Upper lobe of right lung (tissue), 1 donor: ENCODE data around the gene PLCB4. TPM values are rescaled to one million over a fixed set of nuclear protein-coding genes. Genes with fewer than 3 reads are reported as not detected.
A peak's percentile ranks its signal among the peaks of the same experiment; 100 is the strongest.

Experiments
- ATAC-seq: fragments of 200-7000 bp; cut with Tn5 transposase; one replicate; pipeline ENCODE4 v1.9.1; 2020; ENCODE audit warnings: mild to moderate bottlenecking, moderate library complexity
- DNase-seq: peaks from one replicate; pipeline ENCODE4 v3.0.0-alpha.2; 2020
- H3K27ac ChIP-seq: fragments of 200-600 bp; one replicate; pipeline ENCODE4 v1.8.0; 2022
- H3K27me3 ChIP-seq: fragments of 200-600 bp; one replicate; pipeline ENCODE4 v1.8.0; 2022; ENCODE audit warnings: mild to moderate bottlenecking
- H3K36me3 ChIP-seq: fragments of 200-600 bp; one replicate; pipeline ENCODE4 v1.8.0; 2022
- H3K4me1 ChIP-seq: fragments of 200-600 bp; one replicate; pipeline ENCODE4 v1.8.0; 2022
- H3K4me3 ChIP-seq: fragments of 200-600 bp; one replicate; pipeline ENCODE4 v1.8.0; 2022; ENCODE audit warnings: mild to moderate bottlenecking
- H3K9me3 ChIP-seq: fragments of 200-600 bp; one replicate; pipeline ENCODE4 v1.8.0; 2022
- CTCF ChIP-seq: fragments of 200-600 bp; IDR thresholded peaks from one replicate; pipeline ENCODE4 v1.8.0; 2022; ENCODE audit warnings: antibody characterized with exemption
- intact Hi-C: fragments of 100-400 bp; cut with DNase I; formaldehyde crosslinking; loops from one replicate; pipeline ENCODE4 v1.11.0; 2022
- total RNA-seq: library from RNA; stranded (reverse); fragmentation: NEBNext Ultra II Directional; extraction: Animal tissue kit (Norgen Biotek cat#: 25700); gene quantifications from one replicate; pipeline ENCODE4 v1.2.1, GENCODE V29; 2021
- donor health status: DM: no; HTN: yes; CAD: no; lungs with severe emphysema.

The PLCB4 gene
- total RNA-seq, 1 donor from 2014 or later = 7.9 TPM

- no peaks in the 10 kb centered on the region for H3K36me3 ChIP-seq
- ATAC-seq (no peak), DNase-seq (no peak)
- intact Hi-C loops = no loop called here
- H3K4me3 ChIP-seq = no peak overlapping the region
- H3K9me3 ChIP-seq = no peaks in the 10 kb centered on the region
- no peaks in the 10 kb centered on the region for H3K4me1 ChIP-seq
- H3K27ac ChIP-seq = no peak overlapping the region
- no peaks in the 10 kb centered on the region for H3K27me3 ChIP-seq
- TF ChIP-seq CTCF = no peak
These were observed 319.4 kb downstream of the PLCB4 start for GRCh38 chr20:9388160-9388812.

DNA sequence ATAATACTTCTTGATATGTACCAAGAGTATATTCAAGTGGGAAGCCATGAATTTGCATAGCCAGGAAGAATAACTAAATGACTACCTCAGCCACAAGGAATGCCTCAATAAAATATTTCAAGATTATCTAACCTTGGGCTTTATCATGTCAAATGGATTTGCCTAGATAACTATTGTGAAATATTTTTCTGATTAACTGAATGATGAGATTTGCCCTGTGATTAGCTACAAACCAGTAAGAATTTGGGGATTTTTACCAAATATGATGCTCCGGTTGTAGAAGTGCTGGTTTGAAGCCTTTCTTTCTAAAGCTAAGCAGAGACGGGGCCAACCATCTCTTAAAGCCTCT is 319.9 kb downstream of the PLCB4 start:
- no peak for TF ChIP-seq CTCF

DNA sequence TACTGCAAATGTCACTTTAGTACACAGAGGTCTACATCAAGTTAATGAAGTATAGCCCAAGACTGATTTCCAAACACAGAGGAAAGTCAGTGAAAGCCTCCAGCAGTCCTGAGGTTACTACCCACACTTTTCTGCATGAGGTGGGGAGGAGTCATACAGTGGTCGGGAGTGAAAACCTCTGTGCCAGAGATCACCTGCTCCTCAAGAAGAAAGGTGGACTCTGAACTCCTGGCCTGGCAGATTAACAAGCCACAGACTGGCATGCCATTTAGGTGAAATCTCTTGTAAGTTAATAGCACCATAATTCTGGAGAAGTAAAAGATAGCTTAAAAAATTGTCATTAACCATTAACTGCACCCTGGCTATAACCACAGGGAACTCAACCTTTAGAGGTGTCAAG is 320.5 kb downstream of the PLCB4 start:
- Histone ChIP-seq H3K4me3 (no peak overlapping the region), H3K9me3 (no peaks in the 10 kb centered on the region), H3K36me3 (no peaks in the 10 kb centered on the region), H3K27ac (no peak overlapping the region), H3K4me1 (no peaks in the 10 kb centered on the region), H3K27me3 (no peaks in the 10 kb centered on the region)
- no peak for TF ChIP-seq CTCF
- intact Hi-C loops = no loop called here
- ATAC-seq (no peak), DNase-seq (no peak)

More for the DNA sequence above, 319.9 kb downstream of the PLCB4 start:
- H3K9me3 ChIP-seq = no peaks in the 10 kb centered on the region
- ATAC-seq (no peak), DNase-seq (no peak)
- no peaks in the 10 kb centered on the region for H3K4me1 ChIP-seq
- no peak overlapping the region for H3K27ac ChIP-seq
- H3K4me3 ChIP-seq = no peak overlapping the region
- no peaks in the 10 kb centered on the region for H3K27me3 ChIP-seq
- intact Hi-C loops = no loop called here
- no peaks in the 10 kb centered on the region for H3K36me3 ChIP-seq

GRCh38 chr20:9390441-9390840 is 321.6 kb downstream of the PLCB4 start:
- no peak overlapping the region for H3K4me3 ChIP-seq
- H3K36me3 ChIP-seq = no peaks in the 10 kb centered on the region
- H3K9me3 ChIP-seq = no peaks in the 10 kb centered on the region
- intact Hi-C loops = no loop called here
- no peaks in the 10 kb centered on the region for H3K27me3 ChIP-seq
- H3K27ac ChIP-seq = no peak overlapping the region
- DNase-seq (no peak), ATAC-seq (no peak)
- TF ChIP-seq CTCF = no peak
- no peaks in the 10 kb centered on the region for H3K4me1 ChIP-seq

- no peaks in the 10 kb centered on the region for H3K9me3 ChIP-seq
- H3K27me3 ChIP-seq = no peaks in the 10 kb centered on the region
- H3K27ac ChIP-seq = no peak overlapping the region
- no peak overlapping the region for H3K4me3 ChIP-seq
- no peaks in the 10 kb centered on the region for H3K4me1 ChIP-seq
- peak; percentile 77 for TF ChIP-seq CTCF
- peak; percentile 96 for ATAC-seq
- DNase-seq = peak; percentile 85
- H3K36me3 ChIP-seq = no peaks in the 10 kb centered on the region
- intact Hi-C loops = no loop called here
These were observed 324.3 kb downstream of the PLCB4 start for GRCh38 chr20:9392892-9393857.
